Measurements from ENCODE around the gene GOT1.

The GOT1 gene

DNA sequence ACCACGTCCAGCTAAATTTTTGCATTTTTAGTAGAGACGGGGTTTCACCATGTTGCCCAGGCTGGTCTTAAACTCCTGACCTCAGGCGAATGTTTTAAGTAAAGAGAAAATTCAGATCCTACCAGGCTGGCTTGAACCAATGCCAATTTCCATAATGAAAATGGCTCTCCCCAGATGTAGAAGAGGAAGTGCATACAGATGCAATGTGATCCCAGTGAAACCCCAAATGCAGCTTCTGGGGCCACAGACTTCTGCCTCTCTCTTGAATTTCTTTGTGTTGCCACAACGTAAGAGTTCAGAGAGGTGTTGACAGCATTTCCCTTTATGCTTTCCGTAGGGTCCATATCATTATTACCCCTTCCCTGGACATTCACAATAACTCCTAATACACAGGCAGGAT lies 29.6 kb upstream of the GOT1 start:
- H3K27ac ChIP-seq, result no peak overlapping the region
- H3K4me3 ChIP-seq (ENCODE audit: low read depth in 1 of 2, low read length in 1 of 2), result no peak overlapping the region
- TF ChIP-seq, protein P1, sequence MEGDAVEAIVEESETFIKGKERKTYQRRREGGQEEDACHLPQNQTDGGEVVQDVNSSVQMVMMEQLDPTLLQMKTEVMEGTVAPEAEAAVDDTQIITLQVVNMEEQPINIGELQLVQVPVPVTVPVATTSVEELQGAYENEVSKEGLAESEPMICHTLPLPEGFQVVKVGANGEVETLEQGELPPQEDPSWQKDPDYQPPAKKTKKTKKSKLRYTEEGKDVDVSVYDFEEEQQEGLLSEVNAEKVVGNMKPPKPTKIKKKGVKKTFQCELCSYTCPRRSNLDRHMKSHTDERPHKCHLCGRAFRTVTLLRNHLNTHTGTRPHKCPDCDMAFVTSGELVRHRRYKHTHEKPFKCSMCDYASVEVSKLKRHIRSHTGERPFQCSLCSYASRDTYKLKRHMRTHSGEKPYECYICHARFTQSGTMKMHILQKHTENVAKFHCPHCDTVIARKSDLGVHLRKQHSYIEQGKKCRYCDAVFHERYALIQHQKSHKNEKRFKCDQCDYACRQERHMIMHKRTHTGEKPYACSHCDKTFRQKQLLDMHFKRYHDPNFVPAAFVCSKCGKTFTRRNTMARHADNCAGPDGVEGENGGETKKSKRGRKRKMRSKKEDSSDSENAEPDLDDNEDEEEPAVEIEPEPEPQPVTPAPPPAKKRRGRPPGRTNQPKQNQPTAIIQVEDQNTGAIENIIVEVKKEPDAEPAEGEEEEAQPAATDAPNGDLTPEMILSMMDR (IDR thresholded peaks at IDR 0.05), result no peak
- H3K27me3 ChIP-seq, result peaks cover 12% of the 10 kb centered on the region
- H3K4me1 ChIP-seq (ENCODE audit: control insufficient read depth in 1 of 2, insufficient read depth in 1 of 2, low read depth in 1 of 2, low read length in 1 of 2), result no peaks in the 10 kb centered on the region
- H3K9me3 ChIP-seq, result no peaks in the 10 kb centered on the region
- H3K36me3 ChIP-seq, result no peaks in the 10 kb centered on the region

DNA sequence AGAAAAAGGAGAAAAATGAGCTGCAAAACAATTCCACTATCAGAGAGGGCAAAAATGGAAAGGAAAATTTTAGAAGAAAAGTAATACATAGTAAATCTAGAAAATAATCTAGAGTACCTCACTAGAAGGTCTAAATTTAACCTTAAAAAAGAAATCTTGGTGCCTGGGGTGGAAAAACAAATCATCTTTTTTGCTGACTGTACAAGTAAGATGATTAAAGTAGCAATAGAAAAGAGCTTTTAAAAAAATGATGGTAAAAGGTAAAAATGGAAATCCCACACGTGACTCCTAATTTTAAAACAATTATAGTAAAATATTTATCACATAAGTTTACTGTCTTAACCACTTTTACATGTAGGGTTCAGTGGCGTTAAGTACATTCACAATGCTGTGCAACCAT lies 28.8 kb upstream of the GOT1 start:
- Histone ChIP-seq H3K9me3 (no peaks in the 10 kb centered on the region), H3K27ac (no peak overlapping the region), H3K4me1 (ENCODE audit: control insufficient read depth in 1 of 2, insufficient read depth in 1 of 2, low read depth in 1 of 2, low read length in 1 of 2) (no peaks in the 10 kb centered on the region), H3K27me3 (peaks cover 12% of the 10 kb centered on the region), H3K4me3 (ENCODE audit: low read depth in 1 of 2, low read length in 1 of 2) (no peak overlapping the region), H3K36me3 (no peaks in the 10 kb centered on the region)
- TF ChIP-seq, protein P1 (IDR thresholded peaks at IDR 0.05), result no peak

DNA sequence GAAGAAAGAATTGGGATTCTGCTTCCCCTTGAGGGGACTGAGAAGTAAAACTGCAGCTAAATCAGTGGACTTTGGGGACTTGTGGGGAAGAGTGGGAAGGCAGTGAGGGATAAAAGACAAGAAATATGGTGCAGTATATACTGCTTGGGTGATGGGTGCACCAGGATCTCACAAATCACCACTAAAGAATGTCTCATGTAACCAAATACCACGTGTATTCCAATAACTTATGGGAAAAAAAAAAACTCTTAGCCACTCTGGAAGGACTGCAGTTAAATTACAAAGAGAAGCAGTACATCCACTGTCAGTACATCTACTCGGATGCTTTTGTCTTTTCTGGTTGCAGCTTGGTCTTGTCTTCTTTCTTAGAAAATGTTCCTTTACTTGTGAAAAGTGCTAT lies 27.4 kb upstream of the GOT1 start:
- H3K4me3 ChIP-seq (ENCODE audit: low read depth in 1 of 2, low read length in 1 of 2), result no peak overlapping the region
- no peak overlapping the region for H3K27ac ChIP-seq
- H3K27me3 ChIP-seq, result peaks cover 12% of the 10 kb centered on the region
- no peaks in the 10 kb centered on the region for H3K9me3 ChIP-seq
- H3K36me3 ChIP-seq, result no peaks in the 10 kb centered on the region
- no peaks in the 10 kb centered on the region for H3K4me1 ChIP-seq (ENCODE audit: control insufficient read depth in 1 of 2, insufficient read depth in 1 of 2, low read depth in 1 of 2, low read length in 1 of 2)
- TF ChIP-seq, protein P1 (IDR thresholded peaks at IDR 0.05), result no peak

DNA sequence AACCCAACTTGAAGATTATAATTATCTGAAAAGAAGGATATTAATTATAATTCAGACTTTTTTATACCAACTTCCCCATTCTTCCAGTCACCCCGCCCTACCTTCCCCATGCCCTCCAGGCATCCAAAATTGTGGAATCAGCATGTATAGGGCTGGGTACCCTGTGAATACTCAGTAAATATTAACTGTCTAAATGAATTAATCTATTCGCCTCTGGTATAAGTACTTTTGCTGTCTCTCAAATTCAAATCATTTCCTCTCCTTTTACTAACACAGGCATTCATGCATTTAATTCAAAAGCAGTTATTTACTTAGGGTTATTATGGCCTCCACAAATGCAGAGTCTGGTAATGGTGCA lies 26.5 kb upstream of the GOT1 start:
- H3K36me3 ChIP-seq, result no peaks in the 10 kb centered on the region
- H3K4me3 ChIP-seq (ENCODE audit: low read depth in 1 of 2, low read length in 1 of 2), result no peak overlapping the region
- no peaks in the 10 kb centered on the region for H3K4me1 ChIP-seq (ENCODE audit: control insufficient read depth in 1 of 2, insufficient read depth in 1 of 2, low read depth in 1 of 2, low read length in 1 of 2)
- TF ChIP-seq, protein P1 (IDR thresholded peaks at IDR 0.05), result no peak
- H3K9me3 ChIP-seq, result no peaks in the 10 kb centered on the region
- no peak overlapping the region for H3K27ac ChIP-seq
- peaks cover 8% of the 10 kb centered on the region for H3K27me3 ChIP-seq

DNA sequence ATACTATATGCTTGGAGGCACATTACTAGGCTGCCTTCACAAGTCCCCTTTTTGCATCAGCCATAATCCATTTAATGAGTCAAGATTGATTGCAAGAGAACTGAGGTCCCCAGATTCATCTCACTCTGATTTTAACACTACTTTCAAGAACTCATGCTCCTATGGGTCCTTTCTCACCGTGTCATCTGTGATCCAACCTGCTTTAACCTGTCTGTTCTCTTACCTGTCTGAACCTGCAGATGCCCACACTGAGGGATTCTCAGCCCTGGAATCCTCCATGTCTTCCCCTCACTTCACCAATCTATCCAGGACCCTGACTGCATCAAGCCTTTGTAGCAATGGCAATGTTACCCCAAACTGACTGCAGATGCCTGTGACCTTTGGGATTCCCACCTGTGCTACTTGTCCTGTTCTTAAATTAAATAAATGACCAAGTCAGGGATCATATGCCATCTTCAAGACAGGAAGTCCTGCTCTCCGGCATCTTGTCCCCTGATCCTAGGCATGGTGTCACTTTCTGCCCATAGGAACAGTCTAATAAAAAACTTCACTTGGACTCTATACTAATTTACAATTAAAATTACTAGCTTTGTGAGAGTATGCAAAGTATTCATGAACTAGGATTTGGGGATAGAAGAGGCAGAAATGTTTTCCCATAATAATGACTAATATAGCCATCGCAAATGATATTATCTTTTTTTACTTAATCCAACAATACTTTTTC lies 25.9 kb upstream of the GOT1 start:
- TF ChIP-seq, protein P1 (IDR thresholded peaks at IDR 0.05), result no peak

More for the DNA sequence above, 25.9 kb upstream of the GOT1 start:
- no peaks in the 10 kb centered on the region for H3K9me3 ChIP-seq
- no peaks in the 10 kb centered on the region for H3K36me3 ChIP-seq
- peaks cover 12% of the 10 kb centered on the region for H3K27me3 ChIP-seq
- H3K27ac ChIP-seq, result no peak overlapping the region
- H3K4me1 ChIP-seq (ENCODE audit: control insufficient read depth in 1 of 2, insufficient read depth in 1 of 2, low read depth in 1 of 2, low read length in 1 of 2), result no peaks in the 10 kb centered on the region
- H3K4me3 ChIP-seq (ENCODE audit: low read depth in 1 of 2, low read length in 1 of 2), result no peak overlapping the region
